Ishikawa (cell line): ENCODE measurements around the gene KLHL25.

Source experiments
- CEBPB ChIP-seq: IDR thresholded peaks from 2 replicates; pipeline ENCODE4 v1.6.1; 2012
- CREB1 ChIP-seq: IDR thresholded peaks from 2 replicates; pipeline ENCODE4 v1.6.1; 2012; ENCODE audit warnings: low read depth
- EGR1 ChIP-seq: IDR thresholded peaks from 2 replicates; pipeline ENCODE4 v1.6.1; 2012
- EP300 ChIP-seq: IDR thresholded peaks from 2 replicates; pipeline ENCODE4 v1.6.1; 2012; ENCODE audit warnings: borderline replicate concordance
- FOXM1 ChIP-seq: IDR thresholded peaks from 2 replicates; pipeline ENCODE4 v1.6.1; 2012; ENCODE audit warnings: low read depth, borderline replicate concordance
- NFIC ChIP-seq: IDR thresholded peaks from 2 replicates; pipeline ENCODE4 v1.6.1; 2012
- RAD21 ChIP-seq: IDR thresholded peaks from 2 replicates; pipeline ENCODE4 v1.6.1; 2012; ENCODE audit warnings: low read depth
- REST ChIP-seq: IDR thresholded peaks from 2 replicates; pipeline ENCODE4 v1.6.1; 2012; ENCODE audit warnings: low read depth, mild to moderate bottlenecking
- TAF1 ChIP-seq: IDR thresholded peaks from 2 replicates; pipeline ENCODE4 v1.6.1; 2012; ENCODE audit warnings: low read depth, mild to moderate bottlenecking
- TCF12 ChIP-seq: IDR thresholded peaks from 2 replicates; pipeline ENCODE4 v1.6.1; 2012; ENCODE audit warnings: low read depth
- TEAD4 ChIP-seq: IDR thresholded peaks from 2 replicates; pipeline ENCODE4 v1.6.1; 2012
- YY1 ChIP-seq: IDR thresholded peaks from 2 replicates; pipeline ENCODE4 v1.6.1; 2012; ENCODE audit warnings: low read depth
- ZBTB7A ChIP-seq: IDR thresholded peaks from 2 replicates; pipeline ENCODE4 v1.6.1; 2012; ENCODE audit warnings: low read depth
- TF ChIP-seq, protein P1 (sequence below): IDR thresholded peaks from 2 replicates; pipeline ENCODE4 v1.6.1; 2012
- TF ChIP-seq, protein P2 (sequence below): IDR thresholded peaks from 2 replicates; pipeline ENCODE4 v1.6.1; 2012

Gene KLHL25

GRCh38 chr15:85795337-85796305, 896 bp upstream of the KLHL25 start:
- TF ChIP-seq, protein P1, sequence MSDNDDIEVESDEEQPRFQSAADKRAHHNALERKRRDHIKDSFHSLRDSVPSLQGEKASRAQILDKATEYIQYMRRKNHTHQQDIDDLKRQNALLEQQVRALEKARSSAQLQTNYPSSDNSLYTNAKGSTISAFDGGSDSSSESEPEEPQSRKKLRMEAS, result no peak
- TF ChIP-seq NFIC (no peak), TCF12 (no peak), EGR1 (no peak), ZBTB7A (no peak), CREB1 (no peak), EP300 (no peak), FOXM1 (no peak), TAF1 (no peak), REST (no peak), RAD21 (no peak), YY1 (no peak), CEBPB (no peak), TEAD4 (no peak)
- TF ChIP-seq, protein P2, sequence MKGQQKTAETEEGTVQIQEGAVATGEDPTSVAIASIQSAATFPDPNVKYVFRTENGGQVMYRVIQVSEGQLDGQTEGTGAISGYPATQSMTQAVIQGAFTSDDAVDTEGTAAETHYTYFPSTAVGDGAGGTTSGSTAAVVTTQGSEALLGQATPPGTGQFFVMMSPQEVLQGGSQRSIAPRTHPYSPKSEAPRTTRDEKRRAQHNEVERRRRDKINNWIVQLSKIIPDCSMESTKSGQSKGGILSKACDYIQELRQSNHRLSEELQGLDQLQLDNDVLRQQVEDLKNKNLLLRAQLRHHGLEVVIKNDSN, result no peak

DNA sequence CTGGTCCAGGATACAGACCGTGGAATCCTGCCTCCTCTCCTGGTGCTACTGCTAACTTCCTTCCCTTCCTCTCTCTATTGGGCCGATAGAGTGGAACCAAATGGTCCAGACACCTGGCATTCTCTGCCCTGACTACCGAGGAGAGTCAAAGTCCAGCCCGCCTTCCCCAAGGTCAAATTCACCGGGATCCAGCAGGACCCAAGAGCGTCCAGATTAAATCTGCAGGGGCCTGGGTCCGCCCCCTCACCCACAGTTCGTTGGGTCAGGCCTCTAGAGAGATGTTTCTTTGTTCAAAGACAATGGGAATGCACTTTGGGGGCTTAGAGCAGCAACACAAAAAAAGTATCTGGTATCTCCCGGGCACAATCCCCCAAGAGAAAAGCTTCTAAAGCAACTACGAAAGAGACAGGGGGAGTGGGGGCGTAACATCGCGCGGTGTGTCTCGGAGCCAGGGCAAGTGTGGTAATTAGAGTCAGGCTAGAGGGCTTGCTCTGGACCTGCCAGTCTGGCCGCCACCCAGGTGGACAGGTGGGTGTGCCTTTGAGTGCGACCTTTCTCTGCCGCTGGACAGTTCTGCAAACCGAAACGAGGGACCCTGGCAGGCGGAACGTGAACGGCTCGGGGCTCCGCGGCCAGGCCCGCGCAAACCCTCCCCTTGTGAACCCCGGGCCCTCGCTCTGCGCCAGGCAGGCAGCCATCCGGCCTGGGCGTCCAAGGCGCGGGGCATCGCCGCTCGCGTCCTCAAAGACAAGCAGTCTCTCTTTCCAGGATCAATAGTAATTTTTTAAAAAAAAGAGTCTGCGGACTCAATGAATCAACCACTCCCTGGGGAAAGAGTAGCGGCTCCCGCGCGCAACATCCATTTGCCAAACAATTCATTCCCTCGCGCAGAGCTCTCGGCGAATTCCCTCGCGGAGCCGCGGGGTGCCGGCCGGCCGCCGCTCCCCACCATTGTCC, 806 bp downstream of the KLHL25 start:
- TF ChIP-seq EP300, result no peak
- 0 out of 2 replicates have a peak, but pooled peaks have one; percentile 32 for TF ChIP-seq REST
- no peak for TF ChIP-seq CEBPB
- TF ChIP-seq TEAD4, result no peak
- TF ChIP-seq, protein P2, result no peak
- TF ChIP-seq EGR1, result no peak
- no peak for TF ChIP-seq ZBTB7A
- TF ChIP-seq, protein P1, result 0 out of 2 replicates have a peak, but pooled peaks have one; percentile 42
- TF ChIP-seq RAD21, result no peak

- TF ChIP-seq YY1 (no peak), NFIC (no peak), ZBTB7A (no peak), TCF12 (no peak), RAD21 (no peak), CEBPB (no peak), TAF1 (no peak), CREB1 (no peak), TEAD4 (no peak), FOXM1 (no peak), EP300 (no peak), REST (no peak), EGR1 (no peak)
- TF ChIP-seq, protein P2, result no peak
- TF ChIP-seq, protein P1, result no peak
These were observed 1.7 kb downstream of the KLHL25 start for GRCh38 chr15:85792912-85793590.
